Esophagus squamous epithelium (tissue), 5 donors: Measurements from ENCODE around the gene DRGX. TPM values are rescaled to one million over a fixed set of nuclear protein-coding genes. Genes with fewer than 3 reads are reported as not detected.

Experiments used
- DNase-seq: peaks from one replicate; lab custom pipeline; 2025; lab: John Stamatoyannopoulos, UW
- H3K27ac ChIP-seq, 4 donors: fragments of 200-600 bp; sonication (generic); one replicate each; pipeline ENCODE4 v1.5.1; 2016 to 2019; ENCODE audit warnings: mild to moderate bottlenecking in 1 of 4
- H3K27me3 ChIP-seq, 4 donors: fragments of 200-600 bp; sonication (generic); 1 replicate in 3 of 4; 2 replicates in 1 of 4; pipeline versions ENCODE4 v1.5.1 to v1.6.0; 2017 to 2021; ENCODE audit warnings: antibody characterized with exemption in 1 of 4
- H3K36me3 ChIP-seq, 3 donors: fragments of 200-600 bp; sonication (generic); one replicate each; pipeline ENCODE4 v1.5.1; 2016 to 2019
- H3K4me1 ChIP-seq, 3 donors: fragments of 200-600 bp; sonication (generic); one replicate each; pipeline ENCODE4 v1.5.1; 2017 to 2019
- H3K4me3 ChIP-seq, 4 donors: fragments of 200-600 bp; sonication (generic); 1 replicate in 3 of 4; 2 replicates in 1 of 4; pipeline ENCODE4 v1.5.1; 2016 to 2019; ENCODE audit warnings: mild to moderate bottlenecking in 2 of 4, moderate library complexity in 1 of 4
- H3K9me3 ChIP-seq, 3 donors: fragments of 200-600 bp; sonication (generic); one replicate each; pipeline ENCODE4 v1.5.1; 2016 to 2019
- POLR2A ChIP-seq, 4 donors: fragments of 450-650 bp; IDR thresholded peaks; one replicate each; pipeline ENCODE4 v1.6.1; 2017; ENCODE audit warnings: antibody characterized with exemption in 4 of 4, mild to moderate bottlenecking in 4 of 4, moderate library complexity in 3 of 4
- WGBS, 2 donors: methylation state at CpG; one replicate each; pipeline ENCODE4 v1.1.5; 2018; 5-methylcytosine and 5-hydroxymethylcytosine counted together
- intact Hi-C: fragments of 100-400 bp; cut with DNase I; formaldehyde crosslinking; loops from one replicate; pipeline ENCODE4 v1.15.0; 2022
- total RNA-seq, 4 donors: library from RNA; depleted of rRNA; stranded (reverse); fragments of >200 nt; gene quantifications; one replicate each; pipeline ENCODE4 v1.1.0, GENCODE V29; 2016
- TF ChIP-seq, protein P1 (sequence below), 6 experiments: fragments of 450-650 bp in 4 of 6; fragments of 200-600 bp in 2 of 6; sonication (generic) in 2 of 6; IDR thresholded peaks; one replicate each; pipeline ENCODE4 v1.5.1; 2016 to 2019; ENCODE audit warnings: antibody characterized with exemption in 6 of 6, mild to moderate bottlenecking in 4 of 6, moderate library complexity in 4 of 6
- donor health status: DM: yes; HTN: yes; CAD: no.

The DRGX gene
- total RNA-seq, 4 donors from 2014 or later: not detected

DNA sequence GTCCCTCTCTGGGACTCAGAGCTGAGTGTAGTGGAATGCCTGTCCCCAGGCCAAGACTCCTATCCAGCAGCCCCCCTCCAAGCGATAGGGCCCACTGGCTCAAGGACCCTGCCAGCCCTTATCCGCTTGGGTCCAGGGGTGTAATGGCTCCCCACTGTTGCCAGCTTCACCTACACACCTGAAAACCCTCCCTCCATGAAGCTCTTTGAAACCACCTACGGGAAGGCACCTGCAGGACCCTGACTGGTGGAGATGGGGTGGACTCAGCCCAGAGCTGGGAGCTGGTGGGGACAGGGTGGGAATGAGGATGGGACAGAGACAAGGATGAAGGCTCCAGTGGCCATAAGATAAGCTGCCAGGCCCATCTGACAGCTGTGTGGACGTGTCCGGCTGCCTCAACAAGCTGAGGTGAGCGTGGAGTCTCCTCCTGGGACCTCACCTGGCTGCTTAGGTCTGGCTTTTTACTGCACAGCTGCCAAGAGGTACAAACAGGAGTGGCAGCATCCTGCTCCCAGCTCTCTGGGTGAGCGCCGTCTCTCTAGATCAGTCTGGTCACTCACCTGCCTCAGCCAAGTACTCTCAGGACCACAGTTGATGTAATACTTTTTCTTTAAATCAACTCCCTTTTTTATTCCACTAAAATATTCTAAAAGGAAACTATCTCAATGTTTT, 41.9 kb downstream of the DRGX start:
- H3K27me3 ChIP-seq: no peaks in the 10 kb centered on the region
- H3K36me3 ChIP-seq: no peaks in the 10 kb centered on the region
- peaks cover 0 to 8% (median 5%) of the 10 kb centered on the region in 3 donors for H3K9me3 ChIP-seq
- H3K4me1 ChIP-seq: no peaks in the 10 kb centered on the region
- no peak for DNase-seq
- no peak overlapping the region for H3K4me3 ChIP-seq
- intact Hi-C loops: no loop called here
- no peak for TF ChIP-seq POLR2A (IDR thresholded peaks at IDR 0.05)
- TF ChIP-seq, protein P1, sequence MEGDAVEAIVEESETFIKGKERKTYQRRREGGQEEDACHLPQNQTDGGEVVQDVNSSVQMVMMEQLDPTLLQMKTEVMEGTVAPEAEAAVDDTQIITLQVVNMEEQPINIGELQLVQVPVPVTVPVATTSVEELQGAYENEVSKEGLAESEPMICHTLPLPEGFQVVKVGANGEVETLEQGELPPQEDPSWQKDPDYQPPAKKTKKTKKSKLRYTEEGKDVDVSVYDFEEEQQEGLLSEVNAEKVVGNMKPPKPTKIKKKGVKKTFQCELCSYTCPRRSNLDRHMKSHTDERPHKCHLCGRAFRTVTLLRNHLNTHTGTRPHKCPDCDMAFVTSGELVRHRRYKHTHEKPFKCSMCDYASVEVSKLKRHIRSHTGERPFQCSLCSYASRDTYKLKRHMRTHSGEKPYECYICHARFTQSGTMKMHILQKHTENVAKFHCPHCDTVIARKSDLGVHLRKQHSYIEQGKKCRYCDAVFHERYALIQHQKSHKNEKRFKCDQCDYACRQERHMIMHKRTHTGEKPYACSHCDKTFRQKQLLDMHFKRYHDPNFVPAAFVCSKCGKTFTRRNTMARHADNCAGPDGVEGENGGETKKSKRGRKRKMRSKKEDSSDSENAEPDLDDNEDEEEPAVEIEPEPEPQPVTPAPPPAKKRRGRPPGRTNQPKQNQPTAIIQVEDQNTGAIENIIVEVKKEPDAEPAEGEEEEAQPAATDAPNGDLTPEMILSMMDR (IDR thresholded peaks at IDR 0.05): no peak
- 82 to 85% methylated on average over 5 to 6 of the region's 8 CpGs for WGBS, 2 donors
- no peak overlapping the region for H3K27ac ChIP-seq

DNA sequence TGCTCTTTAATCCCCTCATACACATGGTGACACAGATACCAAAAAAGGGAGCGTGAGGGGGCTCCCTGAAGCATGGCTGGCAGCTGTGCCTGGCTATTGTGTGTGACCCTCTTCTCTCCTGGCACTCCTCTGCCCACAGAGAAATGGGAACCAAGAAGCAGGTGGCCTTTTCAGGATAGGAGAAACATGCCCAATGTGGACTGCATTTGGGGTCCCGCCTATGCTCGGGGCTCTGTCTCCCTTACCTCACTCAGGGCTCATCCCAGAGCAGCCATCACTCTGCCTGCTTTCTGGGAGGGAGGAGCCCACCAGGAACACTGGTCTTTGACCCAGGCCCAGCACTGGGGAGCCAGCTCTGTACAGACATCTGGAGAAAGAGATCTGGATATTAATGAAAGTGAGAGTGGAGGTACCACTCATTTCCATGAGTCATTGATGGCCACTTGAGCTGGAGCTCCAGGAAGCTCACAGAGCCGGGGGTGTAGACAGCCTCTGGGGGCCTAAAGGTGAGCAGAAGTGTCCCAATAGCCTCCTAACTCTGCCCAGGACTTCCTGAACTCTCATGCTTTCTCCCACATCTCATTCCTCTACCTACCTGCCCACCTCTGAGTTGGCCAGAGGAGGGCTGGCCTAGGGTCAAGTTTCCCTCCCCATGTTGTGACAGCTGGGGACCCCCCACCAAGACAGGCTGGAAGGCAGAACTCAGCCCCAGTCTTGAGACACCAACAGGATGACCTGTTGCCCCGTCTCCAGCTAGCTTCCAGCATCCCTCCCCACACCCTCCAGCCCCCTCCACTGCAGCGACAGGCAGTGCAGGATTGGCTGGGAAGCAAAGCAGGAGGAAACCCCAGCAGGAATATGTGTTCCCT, 42.6 kb downstream of the DRGX start:
- 83 to 95% methylated on average over 2 to 3 of the region's 6 CpGs for WGBS, 2 donors
- Histone ChIP-seq H3K36me3 (no peaks in the 10 kb centered on the region), H3K27me3 (no peaks in the 10 kb centered on the region), H3K4me3 (no peak overlapping the region), H3K9me3 (peaks cover 0 to 8% (median 5%) of the 10 kb centered on the region in 3 donors), H3K4me1 (no peaks in the 10 kb centered on the region), H3K27ac (no peak overlapping the region)
- no peak for DNase-seq
- no peak for TF ChIP-seq POLR2A (IDR thresholded peaks at IDR 0.05)
- TF ChIP-seq, protein P1 (IDR thresholded peaks at IDR 0.05): no peak
- intact Hi-C loops: no loop called here

DNA sequence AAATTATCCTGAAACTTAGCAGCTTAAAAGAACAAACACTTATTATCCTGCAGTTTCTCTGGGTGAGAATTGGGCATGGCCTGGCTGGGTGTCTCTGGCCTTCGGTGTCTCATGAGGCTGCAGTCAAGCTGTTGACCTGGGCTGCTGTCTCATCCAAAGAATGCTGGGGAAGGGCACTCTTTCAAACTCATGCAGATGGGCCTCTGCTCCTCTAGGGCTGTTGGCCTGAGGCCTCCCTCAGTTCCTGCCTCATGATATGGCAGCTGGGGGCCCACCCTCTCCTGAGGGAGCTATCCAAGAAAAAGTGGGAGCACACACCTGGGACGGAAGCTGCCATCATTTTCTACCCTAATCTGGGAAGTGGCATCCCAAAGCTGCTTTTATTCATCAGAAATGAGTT, 43.6 kb downstream of the DRGX start:
- H3K27me3 ChIP-seq: no peaks in the 10 kb centered on the region
- no peaks in the 10 kb centered on the region for H3K36me3 ChIP-seq
- no peak for DNase-seq
- no peak for TF ChIP-seq POLR2A (IDR thresholded peaks at IDR 0.05)
- TF ChIP-seq, protein P1 (IDR thresholded peaks at IDR 0.05): no peak
- H3K4me1 ChIP-seq: no peaks in the 10 kb centered on the region
- H3K27ac ChIP-seq: no peak overlapping the region
- 67% methylated on average over 1 of the region's 2 CpGs for WGBS, 2 donors
- peaks cover 0 to 8% (median under 1%) of the 10 kb centered on the region in 3 donors for H3K9me3 ChIP-seq
- no peak overlapping the region for H3K4me3 ChIP-seq
- intact Hi-C loops: no loop called here

DNA sequence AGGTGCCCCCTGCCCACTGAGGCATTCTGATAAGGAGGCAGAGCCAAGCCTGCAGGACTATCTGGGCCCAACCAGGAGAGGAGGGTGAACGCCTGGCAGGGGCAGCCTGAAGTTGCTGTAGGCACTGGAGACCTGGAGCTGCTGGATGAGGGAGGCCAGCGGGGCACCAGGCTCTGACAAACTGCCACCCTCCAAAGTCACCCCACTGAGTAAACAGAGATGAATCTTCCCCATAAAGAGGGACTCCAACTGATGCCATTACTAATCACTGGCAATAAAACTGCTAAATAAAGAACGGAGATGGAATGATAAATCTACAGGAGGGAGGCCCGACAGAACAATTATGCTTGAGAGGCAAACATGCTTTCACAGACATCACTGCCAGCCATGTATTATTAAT, 44.2 kb downstream of the DRGX start:
- no peak for TF ChIP-seq POLR2A (IDR thresholded peaks at IDR 0.05)
- TF ChIP-seq, protein P1 (IDR thresholded peaks at IDR 0.05): no peak
- DNase-seq: no peak
- Histone ChIP-seq H3K36me3 (no peaks in the 10 kb centered on the region), H3K4me3 (no peak overlapping the region), H3K27me3 (no peaks in the 10 kb centered on the region), H3K9me3 (peaks cover 0 to 8% (median 0%) of the 10 kb centered on the region in 3 donors), H3K27ac (no peak overlapping the region), H3K4me1 (no peaks in the 10 kb centered on the region)
- WGBS, 2 donors: 75 to 80% methylated on average over 3 to 4 of the region's 4 CpGs
- intact Hi-C loops: no loop called here
